ENCODE data around the gene TCTA.

The TCTA gene

GRCh38 chr3:49461443-49462171, 49.4 kb downstream of the TCTA start:
- no peak for DNase-seq

GRCh38 chr3:49462222-49462621, 50.0 kb downstream of the TCTA start:
- DNase-seq: no peak

- no peak for DNase-seq
These were observed 53.2 kb downstream of the TCTA start for GRCh38 chr3:49465270-49466034.
